ENCODE measurements around the gene SCARF1.

Gene SCARF1

GRCh38 chr17:1628856-1629503, 16.6 kb downstream of the SCARF1 start:
- DNase-seq (ENCODE audit: low read depth) = peak; percentile 80

GRCh38 chr17:1627982-1628855, 17.3 kb downstream of the SCARF1 start, which contains the start of gene SLC43A2:
Gene SLC43A2, minus strand, starts transcription at chr17:1628834. Its CDS starts 960 bp downstream, at chr17:1627874.
- DNase-seq (ENCODE audit: low read depth) = no peak

GRCh38 chr17:1627182-1627981, 18.1 kb downstream of the SCARF1 start:
- no peak for DNase-seq (ENCODE audit: low read depth)

DNA sequence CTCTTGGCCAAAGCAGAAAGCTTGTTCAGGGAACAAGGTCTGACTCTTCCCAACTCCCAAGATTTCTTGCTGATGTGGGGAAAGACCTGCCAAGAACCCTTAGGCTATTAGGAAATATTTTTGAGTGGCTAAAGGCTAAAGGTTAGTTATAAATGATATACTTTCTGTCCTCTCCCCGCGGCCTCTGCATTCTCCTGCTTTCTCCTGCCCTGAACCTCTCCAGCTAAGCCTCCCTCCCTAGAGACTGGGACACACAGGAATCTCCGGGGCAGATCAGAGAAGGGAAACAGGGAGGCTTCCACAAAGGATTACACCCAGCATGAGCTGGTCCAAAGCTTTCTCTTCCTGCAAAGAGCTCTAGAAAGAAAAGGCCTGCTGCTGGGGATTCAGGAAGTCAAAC, 19.2 kb downstream of the SCARF1 start:
- DNase-seq (ENCODE audit: low read depth) = no peak

GRCh38 chr17:1625581-1625980, 20.0 kb downstream of the SCARF1 start:
- DNase-seq (ENCODE audit: low read depth) = no peak

- DNase-seq (ENCODE audit: low read depth) = no peak
Observed at GRCh38 chr17:1625053-1625452, 20.5 kb downstream of the SCARF1 start.

GRCh38 chr17:1624650-1625049, 20.9 kb downstream of the SCARF1 start:
- DNase-seq (ENCODE audit: low read depth) = no peak

DNA sequence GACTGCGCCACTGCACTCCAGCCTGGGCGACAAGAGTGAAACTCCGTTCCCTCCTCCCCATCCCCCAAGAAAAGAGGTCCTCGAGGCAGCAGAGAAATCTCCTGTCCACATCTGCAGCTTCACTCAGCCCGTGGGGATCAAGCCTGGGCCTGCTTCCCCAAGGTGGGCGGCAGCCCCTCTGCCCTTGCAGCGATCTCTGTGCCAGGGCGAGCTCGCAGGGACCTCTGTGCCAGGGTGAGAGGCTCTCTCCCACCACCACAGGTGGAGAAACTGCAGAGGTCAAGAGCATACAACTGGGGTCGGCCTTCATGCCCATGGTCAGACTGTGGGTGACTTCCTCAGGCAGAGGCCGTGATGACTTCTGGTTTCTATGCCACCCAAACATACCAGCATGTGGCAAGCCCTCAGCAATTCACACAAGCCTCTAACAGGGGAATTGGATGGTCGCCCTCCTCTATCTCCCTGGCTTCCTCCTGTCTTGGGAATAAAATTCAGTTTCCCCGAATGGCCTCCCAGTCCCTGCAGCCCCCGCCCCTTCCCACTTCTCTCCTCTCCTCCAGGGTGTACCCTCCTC, 22.4 kb downstream of the SCARF1 start:
- no peak for DNase-seq (ENCODE audit: low read depth)

GRCh38 chr17:1621273-1621954, 24.1 kb downstream of the SCARF1 start:
- DNase-seq (ENCODE audit: low read depth) = no peak

- no peak for DNase-seq (ENCODE audit: low read depth)
Observed at GRCh38 chr17:1620486-1620885, 25.0 kb downstream of the SCARF1 start.

GRCh38 chr17:1617620-1618174, 27.8 kb downstream of the SCARF1 start:
- DNase-seq (ENCODE audit: low read depth) = no peak

DNA sequence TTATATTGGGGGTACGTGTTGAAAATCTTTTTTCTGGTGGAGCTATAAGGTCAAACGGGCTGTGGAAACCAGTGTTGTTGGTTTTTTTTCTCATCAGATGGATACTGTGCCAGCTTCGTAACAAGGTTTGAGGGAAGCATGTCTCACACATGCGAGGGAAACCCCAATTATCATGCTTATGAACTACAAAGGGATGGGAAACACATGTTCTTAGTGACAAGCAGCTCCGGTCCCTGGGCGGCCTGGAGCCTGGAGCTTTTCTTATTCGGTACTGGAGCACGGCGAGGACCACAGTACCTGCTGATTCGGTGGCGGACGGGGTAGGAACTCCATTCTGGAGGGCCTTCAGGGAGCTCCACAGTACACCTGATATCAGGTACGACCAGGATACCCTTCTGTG, 29.4 kb downstream of the SCARF1 start:
- no peak for DNase-seq (ENCODE audit: low read depth)

- no peak for DNase-seq (ENCODE audit: low read depth)
Observed at GRCh38 chr17:1612400-1612799, 33.1 kb downstream of the SCARF1 start.

DNA sequence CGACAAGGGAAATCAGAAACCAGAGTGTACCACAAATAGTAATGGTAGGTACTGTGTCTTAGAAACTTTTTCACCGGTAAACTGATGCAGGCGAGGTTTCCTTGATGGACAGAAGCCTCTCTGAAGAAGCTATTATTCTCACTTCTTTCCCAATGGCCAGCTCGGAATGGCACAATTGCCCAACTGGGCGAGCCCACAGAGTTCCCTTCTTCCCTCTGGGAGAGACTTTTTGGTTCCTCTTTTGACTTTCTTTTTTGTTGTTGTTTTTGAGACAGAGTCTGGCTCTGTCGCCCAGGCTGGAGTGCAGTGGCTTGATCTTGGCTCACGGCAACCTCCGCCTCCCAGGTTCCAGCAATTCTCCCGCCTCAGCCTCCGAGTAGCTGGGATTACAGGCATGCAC, 33.8 kb downstream of the SCARF1 start:
- no peak for DNase-seq (ENCODE audit: low read depth)

- DNase-seq (ENCODE audit: low read depth) = no peak
Observed at GRCh38 chr17:1608676-1609075, 36.9 kb downstream of the SCARF1 start.

- no peak for DNase-seq (ENCODE audit: low read depth)
Observed at GRCh38 chr17:1607971-1608320, 37.6 kb downstream of the SCARF1 start.

- no peak for DNase-seq (ENCODE audit: low read depth)
Observed at GRCh38 chr17:1606352-1606985, 39.1 kb downstream of the SCARF1 start.

DNA sequence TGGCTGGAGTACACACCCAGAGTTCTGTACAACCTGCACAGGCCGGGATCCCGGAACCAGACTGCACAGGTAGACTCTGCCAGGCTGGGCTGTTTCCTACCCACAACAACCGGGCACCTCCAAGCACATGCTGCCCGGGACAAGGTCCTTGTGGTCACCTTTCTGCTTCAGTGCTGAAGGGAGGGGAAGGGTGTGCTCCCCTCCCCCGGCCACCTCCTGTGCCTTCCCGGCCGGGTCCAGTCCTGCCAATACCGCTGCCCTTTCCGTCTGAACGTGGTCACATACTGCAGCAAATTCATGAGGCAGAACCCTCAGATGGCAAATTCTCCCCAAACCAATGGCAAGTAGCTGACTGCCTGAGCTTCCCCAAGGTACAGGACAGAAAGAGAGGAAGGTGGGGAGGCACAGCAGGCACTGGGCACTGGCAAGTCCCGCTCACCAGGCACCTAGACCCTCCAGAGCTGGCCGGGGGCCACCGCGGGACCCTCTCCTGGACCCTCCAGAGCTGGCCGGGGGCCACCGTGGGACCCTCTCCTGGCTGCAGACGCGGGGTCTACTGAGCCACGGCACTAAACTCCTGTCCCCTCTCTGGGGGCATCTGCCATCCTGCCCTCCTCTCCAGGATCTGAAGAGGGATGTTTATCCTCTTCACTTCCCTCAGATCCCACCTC, 39.7 kb downstream of the SCARF1 start:
- no peak for DNase-seq (ENCODE audit: low read depth)

DNA sequence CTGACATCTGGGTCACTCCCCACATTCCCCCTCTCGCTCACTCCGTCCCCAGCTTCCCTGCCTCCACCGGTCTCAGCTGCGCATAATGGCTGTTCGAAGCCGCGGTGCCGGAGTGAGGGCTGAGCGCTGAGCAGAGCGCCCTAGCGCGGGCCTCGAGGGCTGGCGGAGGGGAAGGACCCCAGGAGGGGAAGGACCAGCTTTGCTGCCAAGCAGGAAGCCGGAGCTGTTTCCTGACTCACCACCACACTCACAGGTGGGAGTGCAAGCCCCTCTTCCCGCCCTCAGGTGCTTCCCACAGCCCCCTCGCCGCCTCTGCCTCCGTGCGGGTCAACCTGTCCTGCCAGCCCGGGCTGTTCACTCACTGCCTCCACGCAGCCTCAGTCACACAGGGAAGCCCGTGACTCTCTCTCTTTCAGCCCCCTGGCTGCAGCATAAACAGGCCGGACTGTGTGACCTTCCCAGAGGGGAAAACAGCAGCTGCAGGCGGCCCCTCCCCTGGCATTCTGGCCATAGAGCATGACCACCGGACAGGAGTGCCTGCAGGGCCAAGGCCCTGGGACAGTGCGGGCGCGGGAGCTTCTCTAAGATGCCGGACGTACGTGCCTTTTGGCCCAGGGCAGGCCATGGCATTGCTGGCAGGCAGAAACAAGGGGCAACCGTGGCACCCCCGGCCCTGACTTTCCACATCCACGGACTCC, 40.6 kb downstream of the SCARF1 start:
- no peak for DNase-seq (ENCODE audit: low read depth)

- DNase-seq (ENCODE audit: low read depth) = no peak
Observed at GRCh38 chr17:1601571-1601970, 44.0 kb downstream of the SCARF1 start.
